ENCODE measurements around the gene RAD52.

Gene RAD52

GRCh38 chr12:966724-967123 is 17.2 kb upstream of the RAD52 start:
- CTCF ChIA-PET = no interaction called here
- POLR2A ChIA-PET = no interaction called here
- no peak for DNase-seq (ENCODE audit: extremely low spot score)

DNA sequence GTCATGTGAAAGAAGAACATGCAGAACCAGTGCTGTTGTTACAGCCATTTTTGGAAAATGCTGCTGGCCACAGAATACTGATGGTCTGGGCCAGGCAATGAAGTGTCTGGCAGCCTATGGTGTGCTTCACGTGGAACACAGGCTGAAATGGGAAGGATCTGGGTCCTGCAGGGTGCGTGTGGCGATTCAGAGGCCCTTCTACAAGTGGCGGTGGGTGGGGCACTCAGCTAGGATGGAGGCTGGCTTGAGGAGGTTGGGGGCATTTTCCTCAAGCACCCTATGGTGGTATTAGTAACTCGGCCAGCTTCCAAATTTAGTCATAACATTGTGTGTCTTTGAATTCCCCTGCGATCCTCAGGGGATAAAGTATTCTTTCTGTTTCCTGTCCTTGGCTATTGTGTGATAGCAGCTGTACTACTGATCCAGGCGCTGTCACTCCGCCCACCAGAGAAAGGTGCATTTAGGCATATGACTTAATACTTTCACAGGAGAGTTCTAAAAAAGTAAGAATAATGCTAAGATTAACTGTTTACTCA is 9.2 kb upstream of the RAD52 start:
- ChIA-PET POLR2A (interaction anchor here (2.1 kb wide), 1 partner anchor 9 kb away, joined by 7 read pairs; the partner anchor contains the start of gene RAD52), CTCF (no interaction called here)
- TF ChIP-seq, protein P1, sequence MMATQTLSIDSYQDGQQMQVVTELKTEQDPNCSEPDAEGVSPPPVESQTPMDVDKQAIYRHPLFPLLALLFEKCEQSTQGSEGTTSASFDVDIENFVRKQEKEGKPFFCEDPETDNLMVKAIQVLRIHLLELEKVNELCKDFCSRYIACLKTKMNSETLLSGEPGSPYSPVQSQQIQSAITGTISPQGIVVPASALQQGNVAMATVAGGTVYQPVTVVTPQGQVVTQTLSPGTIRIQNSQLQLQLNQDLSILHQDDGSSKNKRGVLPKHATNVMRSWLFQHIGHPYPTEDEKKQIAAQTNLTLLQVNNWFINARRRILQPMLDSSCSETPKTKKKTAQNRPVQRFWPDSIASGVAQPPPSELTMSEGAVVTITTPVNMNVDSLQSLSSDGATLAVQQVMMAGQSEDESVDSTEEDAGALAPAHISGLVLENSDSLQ (IDR thresholded peaks at IDR 0.05) = no peak
- TF ChIP-seq SUZ12 (IDR thresholded peaks at IDR 0.05) = no peak
- no peak for TF ChIP-seq CTBP1 (IDR thresholded peaks at IDR 0.05; ENCODE audit: borderline replicate concordance)
- TF ChIP-seq BHLHE40 (IDR thresholded peaks at IDR 0.05; ENCODE audit: borderline replicate concordance) = no peak
- no peak for DNase-seq (ENCODE audit: extremely low spot score)

More at GRCh38 chr12:966724-967123, 17.2 kb upstream of the RAD52 start:
- no peak for TF ChIP-seq ARNT (IDR thresholded peaks at IDR 0.05)
- no peak for TF ChIP-seq LEF1 (IDR thresholded peaks at IDR 0.05; ENCODE audit: borderline replicate concordance)
- TF ChIP-seq HDGF (IDR thresholded peaks at IDR 0.05; ENCODE audit: borderline replicate concordance) = no peak
- TF ChIP-seq FOXM1 (IDR thresholded peaks at IDR 0.05; ENCODE audit: borderline replicate concordance) = no peak
- TF ChIP-seq CTBP1 (IDR thresholded peaks at IDR 0.05; ENCODE audit: borderline replicate concordance) = no peak
- TF ChIP-seq FOXA1 (IDR thresholded peaks at IDR 0.05) = no peak
- TF ChIP-seq ELF4 (IDR thresholded peaks at IDR 0.05) = no peak
- TF ChIP-seq BHLHE40 (IDR thresholded peaks at IDR 0.05; ENCODE audit: borderline replicate concordance) = no peak
- TF ChIP-seq, protein P1 (IDR thresholded peaks at IDR 0.05) = no peak
- TF ChIP-seq SP1 (IDR thresholded peaks at IDR 0.05) = no peak
- no peak for TF ChIP-seq SUZ12 (IDR thresholded peaks at IDR 0.05)
- TF ChIP-seq L3MBTL2 (conservative IDR thresholded peaks at IDR 0.05) = no peak
- no peak for TF ChIP-seq ZNF384 (IDR thresholded peaks at IDR 0.05)
- TF ChIP-seq FOXK2 (IDR thresholded peaks at IDR 0.05) = no peak
- no peak for TF ChIP-seq NFRKB (IDR thresholded peaks at IDR 0.05)
- no peak for TF ChIP-seq TARDBP (IDR thresholded peaks at IDR 0.05)

DNA sequence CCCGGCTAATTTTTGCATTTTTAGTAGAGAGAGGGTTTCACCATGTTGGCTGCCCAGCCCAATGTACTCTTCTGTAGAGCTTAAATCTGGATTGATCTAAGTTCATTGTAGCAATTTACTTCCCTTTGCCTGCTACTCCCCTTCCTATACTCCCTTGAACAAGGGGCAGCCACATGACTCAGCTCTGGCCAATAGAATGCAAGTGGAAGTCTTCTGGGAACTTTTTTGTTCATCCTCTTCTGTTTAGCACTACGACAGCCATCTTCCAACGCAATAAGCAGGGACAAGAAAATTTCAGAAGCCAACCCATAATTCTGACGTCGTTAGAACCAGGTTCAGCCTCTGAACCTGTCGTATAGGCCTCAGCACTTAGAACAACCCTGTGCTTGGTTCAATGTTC is 6.4 kb upstream of the RAD52 start:
- ChIA-PET POLR2A (no interaction called here), CTCF (interaction anchor here (1.1 kb wide), 1 partner anchor 386 kb away, joined by 3 read pairs; no protein-coding TSS in a partner anchor)
- TF ChIP-seq LEF1 (IDR thresholded peaks at IDR 0.05; ENCODE audit: borderline replicate concordance) (no peak), L3MBTL2 (conservative IDR thresholded peaks at IDR 0.05) (no peak), SP1 (IDR thresholded peaks at IDR 0.05) (no peak), SUZ12 (IDR thresholded peaks at IDR 0.05) (no peak), TARDBP (IDR thresholded peaks at IDR 0.05) (no peak), HDGF (IDR thresholded peaks at IDR 0.05; ENCODE audit: borderline replicate concordance) (no peak), FOXA1 (IDR thresholded peaks at IDR 0.05) (no peak), ZNF384 (IDR thresholded peaks at IDR 0.05) (no peak), NFRKB (IDR thresholded peaks at IDR 0.05) (no peak), BHLHE40 (IDR thresholded peaks at IDR 0.05; ENCODE audit: borderline replicate concordance) (no peak), FOXM1 (IDR thresholded peaks at IDR 0.05; ENCODE audit: borderline replicate concordance) (no peak), CTBP1 (IDR thresholded peaks at IDR 0.05; ENCODE audit: borderline replicate concordance) (no peak), ARNT (IDR thresholded peaks at IDR 0.05) (no peak), FOXK2 (IDR thresholded peaks at IDR 0.05) (no peak), ELF4 (IDR thresholded peaks at IDR 0.05) (no peak)
- TF ChIP-seq, protein P1 (IDR thresholded peaks at IDR 0.05) = no peak
- no peak for DNase-seq (ENCODE audit: extremely low spot score)

GRCh38 chr12:954741-955140 is 5.2 kb upstream of the RAD52 start:
- ChIA-PET POLR2A (no interaction called here), CTCF (interaction anchor here (1.3 kb wide), 1 partner anchor 138 kb away, joined by 4 read pairs; no protein-coding TSS in a partner anchor)
- TF ChIP-seq ZNF384 (IDR thresholded peaks at IDR 0.05) (no peak), SUZ12 (IDR thresholded peaks at IDR 0.05) (no peak), ELF4 (IDR thresholded peaks at IDR 0.05) (no peak), FOXA1 (IDR thresholded peaks at IDR 0.05) (no peak), FOXK2 (IDR thresholded peaks at IDR 0.05) (no peak), L3MBTL2 (conservative IDR thresholded peaks at IDR 0.05) (no peak), SP1 (IDR thresholded peaks at IDR 0.05) (no peak), ARNT (IDR thresholded peaks at IDR 0.05) (no peak), TARDBP (IDR thresholded peaks at IDR 0.05) (no peak), NFRKB (IDR thresholded peaks at IDR 0.05) (no peak), FOXM1 (IDR thresholded peaks at IDR 0.05; ENCODE audit: borderline replicate concordance) (no peak), BHLHE40 (IDR thresholded peaks at IDR 0.05; ENCODE audit: borderline replicate concordance) (no peak), HDGF (IDR thresholded peaks at IDR 0.05; ENCODE audit: borderline replicate concordance) (no peak), CTBP1 (IDR thresholded peaks at IDR 0.05; ENCODE audit: borderline replicate concordance) (no peak), LEF1 (IDR thresholded peaks at IDR 0.05; ENCODE audit: borderline replicate concordance) (no peak)
- TF ChIP-seq, protein P1 (IDR thresholded peaks at IDR 0.05) = no peak
- DNase-seq (ENCODE audit: extremely low spot score) = no peak

- no peak for TF ChIP-seq L3MBTL2 (conservative IDR thresholded peaks at IDR 0.05)
- TF ChIP-seq, protein P1 (IDR thresholded peaks at IDR 0.05) = peak; percentile 58
- no peak for DNase-seq (ENCODE audit: extremely low spot score)
Measured at GRCh38 chr12:953776-954175, 4.3 kb upstream of the RAD52 start.

More at GRCh38 chr12:953776-954175, 4.3 kb upstream of the RAD52 start:
- CTCF ChIA-PET = interaction anchor here (0.6 to 1.3 kb wide), 3 partner anchors 86 to 391 kb away, joined by 3 to 5 read pairs (median 4); no protein-coding TSS in a partner anchor
- POLR2A ChIA-PET = interaction anchor here (1.3 to 1.5 kb wide), 2 partner anchors 37 to 38 kb away, joined by 4 read pairs; no protein-coding TSS in a partner anchor

Measured in HEK293T (cell line).